Measurements from ENCODE around the gene PGBD5.

Gene PGBD5

DNA sequence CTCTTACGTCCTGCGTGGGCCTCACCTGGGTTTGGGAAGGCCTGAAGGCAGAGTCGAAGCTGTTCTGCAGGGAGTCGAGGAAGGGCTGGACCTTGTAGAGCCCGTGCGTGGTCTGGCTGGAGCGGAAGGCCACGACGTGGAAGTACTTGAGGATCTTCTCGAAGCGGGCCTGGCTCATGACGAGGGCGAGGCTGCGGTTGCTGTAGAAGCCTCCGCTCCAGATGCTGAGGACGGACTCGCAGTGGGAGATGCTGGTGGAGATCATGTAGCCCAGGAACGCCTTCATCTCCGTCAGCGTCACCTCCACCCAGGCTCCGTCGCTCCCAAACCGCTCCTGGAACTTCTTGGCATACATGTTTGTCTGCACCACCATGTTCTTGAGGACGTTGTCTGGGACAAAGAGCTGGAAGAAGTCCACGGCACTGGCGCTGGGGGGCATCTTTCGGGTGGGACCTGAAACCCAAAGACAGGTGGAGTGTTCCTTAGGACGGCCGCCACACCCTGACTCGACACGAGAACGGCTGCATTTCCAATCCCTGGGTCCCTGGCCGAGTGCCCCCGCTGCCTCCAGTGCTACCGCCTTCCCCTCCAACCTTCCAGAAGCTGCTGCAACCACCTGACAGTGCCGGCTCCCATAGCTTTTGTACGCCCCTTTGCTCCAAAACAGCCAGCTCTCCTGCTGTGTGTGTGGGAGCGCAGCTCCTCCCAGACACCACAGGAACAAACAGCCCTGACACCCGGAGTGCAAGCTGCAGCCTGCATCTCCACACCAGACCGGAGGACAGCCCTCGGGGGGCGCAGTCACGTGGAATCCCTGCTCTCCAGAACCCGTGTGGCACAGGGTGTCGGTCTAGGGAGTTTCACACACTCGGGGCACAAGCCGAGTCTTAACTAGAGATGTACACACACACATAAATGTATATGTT, 69.0 kb downstream of the PGBD5 start:
- Mint-ChIP-seq H3K4me3 (no peak overlapping the region), H3K4me1 (no peaks in the 10 kb centered on the region), H3K27ac (no peak overlapping the region), H3K9me3 (no peaks in the 10 kb centered on the region), H3K36me3 (no peaks in the 10 kb centered on the region)
- ATAC-seq (no peak), DNase-seq (ENCODE audit: low spot score in 2 of 2) (no peak)

DNA sequence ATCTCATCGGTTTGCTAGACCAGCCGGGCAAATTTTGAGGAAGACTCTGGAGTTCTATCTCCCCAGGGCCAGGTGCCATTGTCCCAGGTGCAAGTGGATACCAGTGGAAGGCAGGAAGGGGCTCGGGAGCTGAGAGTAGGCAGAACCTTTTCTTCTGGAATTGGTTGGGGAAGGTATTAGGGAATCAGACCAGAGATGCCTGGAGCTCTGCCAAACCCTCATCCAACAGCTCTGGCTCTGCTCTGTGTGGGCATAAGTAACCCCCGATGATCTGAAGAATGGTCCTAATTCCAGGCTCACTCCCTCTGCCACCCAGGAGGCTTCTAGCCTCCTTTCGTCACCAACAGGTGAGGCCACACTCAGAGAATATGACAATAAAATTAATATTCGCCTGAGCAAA, 69.9 kb downstream of the PGBD5 start:
- no peak for DNase-seq (ENCODE audit: low spot score in 2 of 2)
- H3K9me3 Mint-ChIP-seq = no peaks in the 10 kb centered on the region
- no peak overlapping the region for H3K27ac Mint-ChIP-seq
- H3K4me1 Mint-ChIP-seq = no peaks in the 10 kb centered on the region
- no peaks in the 10 kb centered on the region for H3K36me3 Mint-ChIP-seq
- no peak for ATAC-seq
- H3K4me3 Mint-ChIP-seq = no peak overlapping the region

DNA sequence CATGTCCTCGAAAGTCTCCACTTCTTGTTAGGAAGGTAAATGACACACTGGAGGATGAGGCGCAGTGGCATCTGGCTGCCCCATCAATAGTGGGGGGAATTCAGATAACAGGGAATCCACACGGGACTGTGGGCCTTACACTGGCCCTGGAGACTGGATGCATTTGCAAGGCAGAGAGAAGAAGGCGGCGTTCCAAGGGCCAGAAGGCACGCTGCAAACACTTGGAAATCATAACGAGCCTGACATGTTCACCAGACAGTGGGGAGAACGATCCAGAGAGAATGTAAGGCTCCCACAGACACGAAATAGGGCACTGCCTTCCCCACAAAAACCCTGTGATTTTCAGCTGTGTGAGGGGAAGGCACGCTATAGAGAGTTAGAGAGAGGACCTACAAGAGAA, 70.5 kb downstream of the PGBD5 start:
- Mint-ChIP-seq H3K4me3 (no peak overlapping the region), H3K36me3 (no peaks in the 10 kb centered on the region), H3K4me1 (no peaks in the 10 kb centered on the region), H3K9me3 (no peaks in the 10 kb centered on the region), H3K27ac (no peak overlapping the region)
- DNase-seq (ENCODE audit: low spot score in 2 of 2) (no peak), ATAC-seq (no peak)

DNA sequence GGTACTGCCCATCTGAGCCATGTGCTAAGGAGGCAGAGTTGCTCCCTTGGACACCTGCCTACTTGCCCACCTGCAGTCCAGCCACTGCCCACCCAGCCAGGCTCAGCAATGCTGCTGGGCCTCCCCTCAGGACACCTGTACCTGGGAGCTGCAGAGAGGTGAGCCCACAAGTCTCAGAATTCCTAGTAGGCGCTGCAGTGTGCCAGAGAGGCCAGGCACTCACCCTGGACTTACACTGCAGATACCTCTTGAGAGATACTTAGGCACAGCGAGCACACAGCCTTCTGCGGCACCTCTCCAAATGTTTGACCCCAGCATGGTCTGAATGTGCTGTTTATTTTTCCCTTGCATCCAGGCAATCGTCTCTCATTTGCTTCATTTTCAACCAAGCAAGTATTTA, 71.0 kb downstream of the PGBD5 start:
- no peak for DNase-seq (ENCODE audit: low spot score in 2 of 2)
- H3K4me3 Mint-ChIP-seq = no peak overlapping the region
- no peak overlapping the region for H3K27ac Mint-ChIP-seq
- no peaks in the 10 kb centered on the region for H3K9me3 Mint-ChIP-seq
- ATAC-seq = no peak
- no peaks in the 10 kb centered on the region for H3K4me1 Mint-ChIP-seq
- no peaks in the 10 kb centered on the region for H3K36me3 Mint-ChIP-seq

DNA sequence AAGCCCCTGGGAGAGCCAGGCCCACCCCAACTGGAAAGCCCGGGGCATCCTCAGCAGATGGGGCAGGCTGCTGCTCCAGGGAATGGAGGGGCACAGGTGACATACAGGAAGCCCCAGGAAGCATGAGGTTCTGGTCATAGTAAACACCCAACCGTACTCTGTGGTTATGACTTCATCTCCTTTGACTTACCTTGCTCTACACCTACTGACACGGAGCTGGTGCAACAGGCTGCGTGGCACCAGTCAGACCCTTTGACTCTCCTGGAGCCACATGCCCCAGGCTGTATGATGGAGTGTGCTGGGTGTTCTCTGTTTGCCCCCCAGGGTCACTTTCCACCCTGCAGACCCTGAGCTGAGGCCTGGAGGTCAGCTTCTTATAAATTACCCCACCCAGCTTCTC, 72.1 kb downstream of the PGBD5 start:
- Mint-ChIP-seq H3K4me3 (no peak overlapping the region), H3K36me3 (no peaks in the 10 kb centered on the region), H3K9me3 (no peaks in the 10 kb centered on the region), H3K4me1 (no peaks in the 10 kb centered on the region), H3K27ac (no peak overlapping the region)
- peak; percentile 51 for ATAC-seq
- no peak for DNase-seq (ENCODE audit: low spot score in 2 of 2)

DNA sequence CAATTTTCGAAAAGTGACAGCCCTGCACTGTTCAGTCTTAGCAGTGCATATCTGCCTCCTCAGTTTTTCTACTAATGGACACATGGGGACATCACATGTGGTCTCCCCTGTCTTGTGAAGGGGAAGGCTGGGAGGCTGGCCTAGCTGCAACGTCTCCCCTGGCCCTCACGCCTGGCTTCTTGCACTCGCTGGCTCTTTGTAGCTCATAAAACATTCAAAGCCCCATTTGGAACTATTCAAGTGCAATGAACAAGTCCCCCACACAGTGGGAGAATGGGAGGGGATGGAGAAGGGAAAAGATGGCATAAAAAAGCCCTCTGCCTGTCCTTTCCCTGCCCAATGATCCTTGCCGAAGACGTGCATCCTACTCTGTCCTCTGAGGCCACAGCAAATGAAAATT, 73.6 kb downstream of the PGBD5 start:
- no peak overlapping the region for H3K27ac Mint-ChIP-seq
- no peaks in the 10 kb centered on the region for H3K9me3 Mint-ChIP-seq
- no peaks in the 10 kb centered on the region for H3K36me3 Mint-ChIP-seq
- H3K4me1 Mint-ChIP-seq = no peaks in the 10 kb centered on the region
- no peak overlapping the region for H3K4me3 Mint-ChIP-seq
- ATAC-seq (no peak), DNase-seq (ENCODE audit: low spot score in 2 of 2) (no peak)

DNA sequence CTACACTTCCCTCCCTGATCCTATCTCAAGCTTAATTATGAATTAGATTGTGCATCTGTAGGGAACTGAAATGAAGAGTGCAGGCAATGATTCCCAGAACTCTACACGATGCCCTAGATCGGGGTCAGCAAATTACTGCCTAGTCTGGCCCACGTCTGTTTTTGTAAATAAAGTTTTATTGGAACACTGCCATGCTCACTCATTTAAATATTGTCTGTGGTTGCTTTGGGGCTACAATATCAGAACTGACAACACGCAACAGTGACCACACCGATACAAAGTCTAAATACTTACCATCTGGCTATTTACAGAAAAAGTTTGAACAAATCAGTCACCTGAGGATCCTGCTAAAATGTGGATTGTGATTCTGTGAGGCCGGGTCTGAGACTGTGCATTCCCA, 74.1 kb downstream of the PGBD5 start:
- DNase-seq (ENCODE audit: low spot score in 2 of 2) (no peak), ATAC-seq (no peak)
- H3K9me3 Mint-ChIP-seq = no peaks in the 10 kb centered on the region
- no peak overlapping the region for H3K4me3 Mint-ChIP-seq
- no peaks in the 10 kb centered on the region for H3K4me1 Mint-ChIP-seq
- no peak overlapping the region for H3K27ac Mint-ChIP-seq
- no peaks in the 10 kb centered on the region for H3K36me3 Mint-ChIP-seq

DNA sequence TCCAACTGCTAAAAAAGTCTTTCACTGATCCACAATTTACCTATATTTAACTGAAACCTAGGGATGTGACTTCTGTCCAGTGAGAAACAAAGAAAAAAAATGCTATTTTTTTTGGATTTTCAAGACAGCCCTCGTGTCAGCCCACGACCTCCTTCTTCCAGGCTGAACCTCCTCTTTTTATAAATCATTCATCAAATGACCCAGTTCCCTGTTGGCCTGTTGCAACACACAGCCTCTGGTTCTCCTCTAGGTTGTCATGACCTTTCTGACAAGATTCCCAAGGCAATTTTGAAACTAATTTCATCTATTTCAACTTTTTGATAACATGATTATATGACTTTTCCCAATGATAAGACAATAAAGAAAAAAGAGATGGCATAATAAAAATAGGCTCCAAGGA, 74.6 kb downstream of the PGBD5 start:
- Mint-ChIP-seq H3K4me1 (no peaks in the 10 kb centered on the region), H3K4me3 (no peak overlapping the region), H3K9me3 (no peaks in the 10 kb centered on the region), H3K27ac (no peak overlapping the region), H3K36me3 (no peaks in the 10 kb centered on the region)
- no peak for DNase-seq (ENCODE audit: low spot score in 2 of 2)
- ATAC-seq = no peak

DNA sequence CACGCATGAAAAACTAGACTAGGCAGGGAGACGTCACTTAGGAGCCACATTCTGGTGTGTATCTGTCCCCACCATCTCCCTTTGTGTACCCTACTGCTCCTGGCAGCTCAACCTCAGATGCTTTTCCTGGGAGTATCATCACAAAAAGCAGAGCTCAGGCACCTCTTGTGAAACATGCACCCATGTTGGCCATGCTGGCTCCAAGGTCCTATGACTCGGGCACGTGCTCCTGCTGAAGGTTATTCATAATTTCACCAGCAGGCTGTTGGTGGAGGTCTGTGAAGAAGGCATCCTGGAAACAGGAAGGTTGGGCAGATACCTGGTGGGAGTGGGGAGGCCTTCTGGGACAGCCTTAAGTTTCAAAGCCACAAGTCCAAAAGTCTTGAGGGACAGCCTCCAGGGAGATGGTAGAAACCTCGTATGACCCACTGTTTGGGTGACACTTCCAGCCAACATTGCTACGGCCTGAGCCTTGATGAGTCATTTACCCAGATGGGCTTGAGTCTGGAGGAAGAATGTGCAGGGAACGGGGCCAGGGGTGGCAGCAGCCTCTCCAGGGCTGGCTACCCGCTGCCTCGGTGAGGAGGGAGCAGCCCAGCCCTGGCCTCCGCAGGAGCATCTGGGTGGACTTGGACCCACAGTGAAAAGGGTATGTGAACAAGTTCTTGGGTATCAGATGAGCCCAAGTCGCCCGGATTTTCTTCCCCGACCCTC, 75.8 kb downstream of the PGBD5 start:
- no peaks in the 10 kb centered on the region for H3K9me3 Mint-ChIP-seq
- ATAC-seq (no peak), DNase-seq (ENCODE audit: low spot score in 2 of 2) (no peak)
- H3K4me3 Mint-ChIP-seq = no peak overlapping the region
- H3K36me3 Mint-ChIP-seq = no peaks in the 10 kb centered on the region
- no peaks in the 10 kb centered on the region for H3K4me1 Mint-ChIP-seq
- no peak overlapping the region for H3K27ac Mint-ChIP-seq

DNA sequence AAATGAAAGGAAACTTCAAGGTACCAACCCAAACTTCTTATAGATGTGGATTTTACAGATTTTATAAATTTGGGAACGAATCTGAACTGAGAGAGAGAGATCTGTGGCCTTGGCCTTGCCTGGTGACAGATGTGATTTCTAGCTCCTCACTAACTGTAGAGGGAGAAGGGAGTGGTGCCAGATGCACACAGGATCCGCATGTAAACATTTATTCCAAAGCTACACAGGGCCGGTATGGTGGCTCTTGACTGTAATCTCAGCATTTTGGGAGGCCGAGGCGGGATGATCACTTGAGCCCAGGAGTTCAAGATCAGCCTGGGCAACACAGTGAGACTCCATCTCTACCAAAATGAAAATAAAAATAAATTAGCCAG, 77.1 kb downstream of the PGBD5 start:
- Mint-ChIP-seq H3K36me3 (no peaks in the 10 kb centered on the region), H3K4me3 (no peak overlapping the region), H3K4me1 (no peaks in the 10 kb centered on the region), H3K9me3 (no peaks in the 10 kb centered on the region), H3K27ac (no peak overlapping the region)
- ATAC-seq (no peak), DNase-seq (ENCODE audit: low spot score in 2 of 2) (no peak)

DNA sequence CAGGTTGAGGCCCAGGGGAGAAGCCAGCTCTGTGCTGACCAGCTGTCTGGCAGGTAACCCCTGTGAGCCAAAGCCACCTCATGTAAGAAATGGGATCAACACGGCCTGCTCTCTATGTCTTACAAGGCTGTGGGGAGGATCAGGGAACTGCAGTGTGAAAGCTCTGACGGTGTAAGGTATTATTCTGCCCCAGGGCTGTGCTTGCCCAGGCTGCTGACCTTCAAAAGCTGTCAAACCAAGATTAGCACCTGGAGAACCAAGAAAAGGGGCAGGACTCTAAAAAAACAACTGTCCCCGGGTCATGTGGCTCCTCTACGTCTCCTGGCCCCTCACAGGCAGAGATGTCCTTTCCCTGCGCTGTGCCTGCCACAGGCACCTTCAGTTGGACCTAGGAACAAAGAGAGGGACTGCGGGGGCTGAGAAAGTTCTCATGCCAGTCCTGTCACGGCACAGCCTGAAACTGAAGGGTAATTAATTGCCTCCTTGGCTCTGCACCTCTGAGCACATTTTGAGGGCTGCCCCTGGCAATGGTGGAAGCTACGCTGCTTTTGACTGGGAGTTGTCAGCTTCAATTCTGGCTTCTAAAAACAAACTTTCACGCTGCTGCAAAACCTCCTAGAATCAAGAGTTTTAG, 77.6 kb downstream of the PGBD5 start:
- H3K9me3 Mint-ChIP-seq = no peaks in the 10 kb centered on the region
- H3K4me1 Mint-ChIP-seq = no peaks in the 10 kb centered on the region
- no peak overlapping the region for H3K4me3 Mint-ChIP-seq
- no peak for DNase-seq (ENCODE audit: low spot score in 2 of 2)
- no peak overlapping the region for H3K27ac Mint-ChIP-seq
- H3K36me3 Mint-ChIP-seq = no peaks in the 10 kb centered on the region
- no peak for ATAC-seq

DNA sequence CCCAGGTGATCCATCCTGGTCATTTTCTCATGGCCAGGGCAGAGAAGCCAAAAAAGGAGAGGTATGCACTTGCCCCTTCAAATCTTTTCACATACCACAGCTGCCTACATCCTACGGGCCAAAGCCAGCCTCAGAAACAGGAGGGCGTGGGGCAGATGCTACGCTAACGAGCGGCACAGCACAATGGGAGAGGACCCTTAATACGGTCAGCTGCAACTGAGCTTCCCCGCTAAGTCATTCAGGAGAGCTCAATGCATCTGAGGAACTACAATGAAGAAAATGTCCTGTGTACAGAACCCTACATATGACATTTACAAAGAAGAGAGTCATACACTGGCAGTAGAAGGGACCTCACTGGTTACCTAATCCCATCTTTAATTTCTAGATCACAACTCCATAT, 78.2 kb downstream of the PGBD5 start:
- Mint-ChIP-seq H3K9me3 (no peaks in the 10 kb centered on the region), H3K4me3 (no peak overlapping the region), H3K36me3 (no peaks in the 10 kb centered on the region), H3K27ac (no peak overlapping the region), H3K4me1 (no peaks in the 10 kb centered on the region)
- no peak for DNase-seq (ENCODE audit: low spot score in 2 of 2)
- no peak for ATAC-seq

DNA sequence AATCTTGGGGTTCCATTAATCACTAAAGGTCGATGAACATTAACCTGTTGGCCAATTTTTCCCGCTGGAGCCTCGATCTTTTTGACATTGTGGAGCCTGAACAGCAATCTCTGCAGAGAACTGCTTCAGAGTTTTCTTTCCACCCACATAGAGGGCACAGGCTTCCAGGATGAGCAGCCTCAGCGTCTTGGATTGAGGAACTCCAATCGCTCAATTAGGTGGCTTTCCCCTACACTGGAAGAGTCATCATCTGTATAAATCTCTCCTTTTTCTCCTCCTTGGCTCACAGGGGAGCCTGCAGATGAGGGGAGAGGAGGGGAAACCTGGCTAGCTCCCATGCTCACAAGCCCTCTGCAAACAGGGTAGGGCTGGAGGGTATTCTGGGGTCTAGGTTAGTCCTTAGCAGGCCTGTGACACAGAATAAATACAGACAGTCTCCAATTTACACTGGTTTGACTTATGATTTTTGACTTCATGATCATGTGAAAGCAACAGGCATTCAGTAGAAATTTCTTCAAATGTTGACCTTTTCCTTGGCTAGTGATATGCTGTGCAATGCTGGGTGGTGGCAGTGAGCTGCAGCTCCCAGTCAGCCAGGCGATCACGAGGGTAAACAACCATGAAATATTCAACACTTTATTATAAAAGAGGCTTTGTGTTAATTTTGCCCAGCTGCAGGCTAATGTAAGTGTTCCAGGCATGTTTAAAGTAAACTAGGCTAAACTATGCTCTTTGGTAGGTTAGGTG, 80.8 kb downstream of the PGBD5 start:
- Mint-ChIP-seq H3K4me3 (no peak overlapping the region), H3K36me3 (no peaks in the 10 kb centered on the region), H3K4me1 (no peaks in the 10 kb centered on the region), H3K27ac (no peak overlapping the region), H3K9me3 (no peaks in the 10 kb centered on the region)
- DNase-seq (ENCODE audit: low spot score in 2 of 2) (no peak), ATAC-seq (no peak)

DNA sequence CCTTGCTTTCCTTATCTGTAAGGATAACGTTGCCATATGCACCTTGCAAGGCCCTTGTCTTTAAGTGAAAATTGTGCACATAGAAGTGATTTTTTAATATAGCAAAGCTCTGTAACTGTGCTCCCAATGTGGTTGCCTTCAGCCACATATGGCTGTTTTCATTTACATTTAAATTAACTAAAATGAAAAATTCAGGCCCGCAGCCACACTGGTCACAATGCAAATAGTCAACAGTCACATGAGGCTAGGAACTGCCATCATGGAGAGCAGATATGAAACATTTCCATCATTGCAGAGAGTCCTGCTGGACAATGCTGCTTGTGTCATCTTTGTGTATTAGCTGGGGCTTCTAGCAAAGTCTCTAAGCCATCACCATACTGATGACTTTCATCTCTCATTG, 83.4 kb downstream of the PGBD5 start:
- Mint-ChIP-seq H3K4me3 (no peak overlapping the region), H3K9me3 (no peaks in the 10 kb centered on the region)

DNA sequence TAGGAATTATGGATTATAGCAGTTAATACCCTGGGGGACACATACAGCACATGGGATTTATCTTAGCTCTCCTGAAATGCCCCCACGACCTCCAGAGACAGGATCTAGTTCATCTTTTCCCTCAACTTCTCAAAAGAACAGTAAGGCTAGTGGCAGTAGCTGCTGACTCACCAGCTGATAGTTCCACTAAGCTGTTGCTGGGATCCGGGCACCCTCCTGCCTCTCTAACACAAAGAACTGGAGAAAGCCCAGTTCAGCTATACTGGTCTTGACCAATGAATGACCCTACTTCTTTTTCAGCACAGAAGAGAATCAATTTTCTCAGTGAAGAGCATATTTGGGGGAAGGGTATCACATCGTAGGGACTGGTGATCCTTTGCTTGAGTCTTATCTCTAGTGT, 84.1 kb downstream of the PGBD5 start:
- H3K9me3 Mint-ChIP-seq = no peaks in the 10 kb centered on the region
- DNase-seq (ENCODE audit: low spot score in 2 of 2) (no peak), ATAC-seq (no peak)
- no peak overlapping the region for H3K4me3 Mint-ChIP-seq
- H3K4me1 Mint-ChIP-seq = no peaks in the 10 kb centered on the region
- no peak overlapping the region for H3K27ac Mint-ChIP-seq
- no peaks in the 10 kb centered on the region for H3K36me3 Mint-ChIP-seq

More for the DNA sequence above, 83.4 kb downstream of the PGBD5 start:
- H3K36me3 Mint-ChIP-seq = no peaks in the 10 kb centered on the region
- ATAC-seq (no peak), DNase-seq (ENCODE audit: low spot score in 2 of 2) (no peak)
- H3K4me1 Mint-ChIP-seq = no peaks in the 10 kb centered on the region
- no peak overlapping the region for H3K27ac Mint-ChIP-seq
